H1 (cell line): Measurements from ENCODE around the gene MILR1. TPM values are rescaled to one million over a fixed set of nuclear protein-coding genes. Genes with fewer than 3 reads are reported as not detected.

ENCODE experiments used
- CTCF ChIA-PET: fragments of 300-600 bp; sonication (Branson Sonifier 250); formaldehyde crosslinking; loops from one replicate; lab custom pipeline; 2021; ENCODE audit not compliant: partially characterized antibody; lab: Charles Lee
- POLR2A ChIA-PET: fragments of 300-600 bp; sonication (Branson Sonifier 250); formaldehyde crosslinking; loops from one replicate; lab custom pipeline; 2021; ENCODE audit warnings: inconsistent platforms; ENCODE audit not compliant: partially characterized antibody; lab: Charles Lee
- DNase-seq, 2 experiments: peaks; one replicate each; pipeline versions ENCODE4 v3.0.0 to v3.0.0-alpha.2; 2010 to 2022; ENCODE audit warnings: low spot score in 2 of 2, low read depth in 1 of 2, mixed read lengths in 1 of 2
- FAIRE-seq: peaks from 2 replicates; lab custom pipeline; 2011; peaks lifted over from hg19 to GRCh38; lab: Jason Lieb, UNC
- H2AFZ ChIP-seq: 2 replicates; pipeline ENCODE4 v1.8.1; 2012; ENCODE audit warnings: low read length, inconsistent platforms
- H2AK5ac ChIP-seq: 2 replicates; pipeline ENCODE4 v1.6.1; 2013; ENCODE audit warnings: low read depth, low read length
- H2BK120ac ChIP-seq: replicated peaks from 2 replicates; pipeline ENCODE3; 2013; ENCODE audit warnings: low read depth, low read length, inconsistent platforms
- H2BK12ac ChIP-seq: 2 replicates; pipeline ENCODE4 v1.6.1; 2013; ENCODE audit warnings: low read depth, low read length
- H2BK15ac ChIP-seq: 2 replicates; pipeline ENCODE4 v1.6.1; 2013; ENCODE audit warnings: low read length
- H2BK20ac ChIP-seq: 2 replicates; pipeline ENCODE4 v1.6.1; 2013; ENCODE audit warnings: low read length
- H2BK5ac ChIP-seq: 2 replicates; pipeline ENCODE4 v1.6.1; 2013; ENCODE audit warnings: low read depth, low read length
- H3K14ac ChIP-seq: 2 replicates; pipeline ENCODE4 v1.6.1; 2013; ENCODE audit warnings: inconsistent platforms; ENCODE audit not compliant: insufficient read length
- H3K18ac ChIP-seq: 2 replicates; pipeline ENCODE4 v1.6.1; 2013; ENCODE audit warnings: low read length; ENCODE audit errors: extremely low read depth
- H3K23ac ChIP-seq: 2 replicates; pipeline ENCODE4 v1.6.1; 2013; ENCODE audit warnings: inconsistent platforms; ENCODE audit not compliant: insufficient read length
- H3K23me2 ChIP-seq: 2 replicates; pipeline ENCODE4 v1.6.1; 2013; ENCODE audit warnings: low read depth, low read length
- H3K27ac ChIP-seq: 2 replicates; pipeline ENCODE4 v1.6.1; 2011; ENCODE audit warnings: low read depth, low read length, inconsistent platforms
- H3K27me3 ChIP-seq, 4 experiments: replicated peaks in 1 of 4; 1 replicate in 1 of 4; 2 replicates in 3 of 4; pipeline versions ENCODE4 v1.6.1 to v1.8.1; 2011 to 2013; ENCODE audit warnings: low read length in 3 of 4, mild to moderate bottlenecking in 3 of 4, inconsistent platforms in 2 of 4, mixed read lengths in 2 of 4, moderate library complexity in 1 of 4; ENCODE audit not compliant: control insufficient read depth in 3 of 4, insufficient read depth in 3 of 4; ENCODE audit errors: extremely low read depth in 1 of 4
- H3K36me3 ChIP-seq, 4 experiments: 2 replicates each; pipeline versions ENCODE4 v1.6.1 to v1.8.1; 2011 to 2013; ENCODE audit warnings: mild to moderate bottlenecking in 4 of 4, low read length in 3 of 4, moderate library complexity in 2 of 4, control low read depth in 1 of 4, inconsistent platforms in 1 of 4; ENCODE audit not compliant: insufficient read depth in 4 of 4, control insufficient read depth in 2 of 4
- H3K4ac ChIP-seq: replicated peaks from 2 replicates; pipeline ENCODE3; 2013; ENCODE audit warnings: low read length, low read depth, mixed read lengths, inconsistent platforms; ENCODE audit not compliant: insufficient read length
- H3K4me1 ChIP-seq, 4 experiments: replicated peaks in 1 of 4; 1 replicate in 1 of 4; 2 replicates in 3 of 4; pipeline versions ENCODE4 v1.6.1 to v1.8.1; 2011 to 2013; ENCODE audit warnings: low read length in 3 of 4, inconsistent platforms in 2 of 4, mixed read lengths in 1 of 4; ENCODE audit not compliant: insufficient read depth in 4 of 4, control insufficient read depth in 3 of 4
- H3K4me2 ChIP-seq, 2 experiments: 2 replicates each; pipeline versions ENCODE4 v1.6.1 to v1.8.1; 2011 to 2013; ENCODE audit warnings: low read depth in 2 of 2, low read length in 2 of 2, control low read depth in 1 of 2, inconsistent platforms in 1 of 2, mild to moderate bottlenecking in 1 of 2; ENCODE audit not compliant: insufficient read depth in 1 of 2
- H3K4me3 ChIP-seq, 4 experiments: fragments of 200-600, 300-600 bp in 1 of 4; sonication (generic), shearing (Covaris generic), sonication (Bioruptor Twin) in 1 of 4; 2 replicates each; pipeline versions ENCODE4 v1.5.1 to v1.8.1; 2011 to 2016; ENCODE audit warnings: low read length in 4 of 4, low read depth in 3 of 4, control low read depth in 2 of 4, inconsistent platforms in 2 of 4, mild to moderate bottlenecking in 2 of 4, mixed read lengths in 1 of 4, moderate library complexity in 1 of 4; ENCODE audit not compliant: insufficient read depth in 2 of 4; ENCODE audit errors: extremely low read depth in 1 of 4
- H3K56ac ChIP-seq: replicated peaks from 2 replicates; pipeline ENCODE3; 2013; ENCODE audit warnings: low read depth, mild to moderate bottlenecking, mixed read lengths, low read length, inconsistent platforms; ENCODE audit not compliant: insufficient read length
- H3K79me1 ChIP-seq: 2 replicates; pipeline ENCODE4 v1.6.1; 2013; ENCODE audit warnings: low read depth, low read length, control low read depth
- H3K79me2 ChIP-seq, 2 experiments: 2 replicates each; pipeline versions ENCODE4 v1.6.1 to v1.8.1; 2012 to 2013; ENCODE audit warnings: low read length in 2 of 2, mild to moderate bottlenecking in 2 of 2, inconsistent platforms in 1 of 2; ENCODE audit not compliant: insufficient read depth in 2 of 2, control insufficient read depth in 1 of 2
- H3K9ac ChIP-seq, 4 experiments: replicated peaks in 1 of 4; 1 replicate in 1 of 4; 2 replicates in 3 of 4; pipeline versions ENCODE4 v1.6.1 to v1.8.1; 2011 to 2013; ENCODE audit warnings: low read depth in 3 of 4, low read length in 3 of 4, control low read depth in 2 of 4, mild to moderate bottlenecking in 2 of 4, moderate library complexity in 2 of 4, inconsistent platforms in 1 of 4; ENCODE audit errors: extremely low read depth in 1 of 4
- H3K9me3 ChIP-seq, 2 experiments: 2 replicates each; pipeline versions ENCODE4 v1.6.1 to v1.8.1; 2012 to 2013; ENCODE audit warnings: mild to moderate bottlenecking in 2 of 2, moderate library complexity in 2 of 2, control low read depth in 1 of 2, inconsistent platforms in 1 of 2, low read depth in 1 of 2, low read length in 1 of 2, mixed read lengths in 1 of 2; ENCODE audit not compliant: insufficient read depth in 2 of 2
- H4K20me1 ChIP-seq, 2 experiments: replicated peaks in 1 of 2; 2 replicates each; pipeline versions ENCODE3 to v1.8.1; 2011 to 2013; ENCODE audit warnings: inconsistent platforms in 2 of 2, low read length in 2 of 2, mild to moderate bottlenecking in 1 of 2; ENCODE audit not compliant: insufficient read depth in 2 of 2, control insufficient read depth in 1 of 2
- H4K5ac ChIP-seq: 2 replicates; pipeline ENCODE4 v1.6.1; 2013; ENCODE audit warnings: low read length, low read depth, mixed read lengths, inconsistent platforms; ENCODE audit not compliant: insufficient read length
- H4K8ac ChIP-seq: 2 replicates; pipeline ENCODE4 v1.8.0; 2013; ENCODE audit warnings: mild to moderate bottlenecking, moderate library complexity, low read length, inconsistent platforms; ENCODE audit not compliant: insufficient read depth; ENCODE audit errors: extremely low read depth
- H4K91ac ChIP-seq: replicated peaks from 2 replicates; pipeline ENCODE3; 2013; ENCODE audit warnings: low read length, mixed read lengths, inconsistent platforms; ENCODE audit not compliant: insufficient read length
- SP2 ChIP-seq: IDR thresholded peaks from 2 replicates; pipeline ENCODE4 v1.6.1; 2012; ENCODE audit warnings: mild to moderate bottlenecking, low read length, inconsistent platforms
- WGBS, 2 experiments: shearing (Covaris generic) in 1 of 2; methylation state at CpG; one replicate each; pipeline versions ENCODE4 v1.1.6 to v1.1.7; 2013 to 2015; ENCODE audit warnings: low lambda C conversion rate in 2 of 2, mixed read lengths in 2 of 2, inconsistent platforms in 1 of 2, low coverage in 1 of 2, missing lambda C conversion rate in 1 of 2; ENCODE audit not compliant: insufficient replicate concordance in 2 of 2, insufficient coverage in 1 of 2, insufficient read length in 1 of 2; ENCODE audit errors: extremely low coverage in 1 of 2, missing lambda C conversion rate in 1 of 2; 5-methylcytosine and 5-hydroxymethylcytosine counted together
- polyA plus RNA-seq, 7 experiments: library from polyadenylated mRNA; depleted of rRNA in 3 of 7; stranded (reverse) in 5 of 7; unstranded in 2 of 7; fragments of >200 nt in 5 of 7; fragments of 200-250 nt in 2 of 7; gene quantifications; 1 replicate in 5 of 7; 2 replicates in 1 of 7; 4 replicates in 1 of 7; pipeline versions ENCODE4 v1.2.1 to v1.2.3, GENCODE V29; 2011 to 2013; ENCODE audit warnings: missing spikeins in 2 of 7, mixed read lengths in 2 of 7
- total RNA-seq: library from RNA; stranded (reverse); fragmentation: NEBNext Ultra II Directional; extraction: Animal tissue kit (Norgen Biotek cat#: 25700); gene quantifications from 2 replicates; pipeline ENCODE4 v1.2.1, GENCODE V29; 2021

Gene MILR1
- total and polyA plus RNA-seq, 2 of the 8 experiments (the other 6 are each of a cell fraction or from before 2014, with no cell fraction given), result not detected

DNA sequence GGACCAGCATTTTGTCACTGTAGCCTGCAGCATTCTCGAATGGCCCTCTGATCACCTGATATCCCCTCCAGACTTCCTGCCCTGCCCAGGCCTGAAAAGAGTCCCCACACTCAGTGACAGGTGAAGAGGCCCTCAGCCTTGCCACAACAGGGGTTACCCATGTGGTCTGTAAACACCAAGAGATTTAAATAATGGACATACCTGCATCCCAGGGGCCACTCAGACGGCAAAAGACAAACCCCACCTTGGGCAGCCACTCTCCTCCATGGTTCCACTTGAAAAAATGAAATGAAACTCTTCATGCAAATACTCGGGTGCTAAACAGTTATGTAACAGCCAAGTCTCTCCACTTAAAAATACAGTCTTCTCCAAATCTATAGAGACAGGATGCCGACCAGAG is 35.4 kb upstream of the MILR1 start:
- FAIRE-seq, result no peak
- Histone ChIP-seq H3K36me3 (no peaks in the 10 kb centered on the region), H4K5ac (no peak overlapping the region), H3K9me3 (no peaks in the 10 kb centered on the region), H3K4me2 (no peak overlapping the region), H3K56ac (no peak overlapping the region), H3K27ac (no peak overlapping the region), H3K18ac (peak overlapping the region; percentile 39; the same call in 1 of the 2 replicates), H3K14ac (no peak overlapping the region), H3K9ac (no peak overlapping the region), H2BK12ac (no peak overlapping the region), H2AFZ (no peak overlapping the region), H3K4me3 (no peak overlapping the region), H2BK5ac (no peak overlapping the region), H2AK5ac (no peak overlapping the region), H2BK20ac (no peak overlapping the region), H3K23ac (no peak overlapping the region), H3K79me1 (no peaks in the 10 kb centered on the region), H2BK120ac (no peak overlapping the region), H4K91ac (no peak overlapping the region), H3K4ac (no peak overlapping the region), H3K23me2 (0 out of 2 replicates have a peak, but pooled peaks cover 2% of the 10 kb centered on the region), H3K27me3 (no peaks in the 10 kb centered on the region), H4K20me1 (no peaks in the 10 kb centered on the region), H3K79me2 (no peaks in the 10 kb centered on the region), H2BK15ac (no peak overlapping the region), H4K8ac (no peak overlapping the region), H3K4me1 (peaks cover 16 to 27% (median 18%) of the 10 kb centered on the region in 4 experiments)
- DNase-seq, result no peak
- WGBS, 2 experiments, result 70% methylated on average over 4 of the region's 4 CpGs; no CpG with 5 or more reads in 1 of the 2 experiments
- CTCF ChIA-PET, result interaction anchor here (1.8 to 5.1 kb wide), 4 partner anchors 12 to 95 kb away, joined by 4 to 35 read pairs (median 7); no protein-coding TSS in a partner anchor
- no peak for TF ChIP-seq SP2
- POLR2A ChIA-PET, result interaction anchor here (2.1 kb wide), 1 partner anchor 94 kb away, joined by 4 read pairs; no protein-coding TSS in a partner anchor
